GM12874 (cell line): Measurements from ENCODE around the gene SIL1.

ENCODE experiments used
- TF ChIP-seq, protein P1 (sequence below): IDR thresholded peaks from 2 replicates; pipeline ENCODE4 v1.5.1; 2011; ENCODE audit warnings: low read depth, mild to moderate bottlenecking, control low read depth, low read length, moderate library complexity; ENCODE audit not compliant: insufficient read depth

SIL1 gene

DNA sequence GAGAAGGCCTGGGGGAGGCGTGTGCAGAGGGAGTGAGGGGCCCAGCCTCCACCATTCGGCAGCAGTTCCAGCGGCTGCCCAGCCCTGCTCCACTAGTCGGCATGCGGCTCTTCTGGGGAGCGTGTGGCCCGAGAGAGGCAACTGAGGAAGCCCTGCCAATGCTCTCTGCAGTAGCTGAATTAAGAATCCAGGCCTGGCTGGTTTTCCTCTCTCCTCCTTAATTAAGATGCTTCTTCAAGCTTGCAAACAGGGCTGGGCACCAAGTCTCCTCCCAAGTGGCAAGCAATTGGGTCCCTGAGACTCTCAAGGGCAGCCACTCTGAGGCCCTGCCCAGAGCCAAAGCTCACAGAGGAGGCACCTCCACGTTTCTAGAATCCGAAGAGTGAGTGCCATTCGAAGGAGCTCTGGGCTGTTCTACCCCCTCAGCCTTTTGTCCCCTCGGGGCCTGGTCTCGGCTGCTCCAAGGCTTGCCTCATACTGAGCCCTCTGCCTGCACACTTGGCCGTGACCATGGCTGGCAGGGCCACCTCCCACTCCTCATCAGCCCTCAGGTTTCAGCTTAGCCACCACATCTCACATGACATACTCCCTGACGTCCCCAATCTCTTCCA lies 247.6 kb downstream of the SIL1 start:
- TF ChIP-seq, protein P1, sequence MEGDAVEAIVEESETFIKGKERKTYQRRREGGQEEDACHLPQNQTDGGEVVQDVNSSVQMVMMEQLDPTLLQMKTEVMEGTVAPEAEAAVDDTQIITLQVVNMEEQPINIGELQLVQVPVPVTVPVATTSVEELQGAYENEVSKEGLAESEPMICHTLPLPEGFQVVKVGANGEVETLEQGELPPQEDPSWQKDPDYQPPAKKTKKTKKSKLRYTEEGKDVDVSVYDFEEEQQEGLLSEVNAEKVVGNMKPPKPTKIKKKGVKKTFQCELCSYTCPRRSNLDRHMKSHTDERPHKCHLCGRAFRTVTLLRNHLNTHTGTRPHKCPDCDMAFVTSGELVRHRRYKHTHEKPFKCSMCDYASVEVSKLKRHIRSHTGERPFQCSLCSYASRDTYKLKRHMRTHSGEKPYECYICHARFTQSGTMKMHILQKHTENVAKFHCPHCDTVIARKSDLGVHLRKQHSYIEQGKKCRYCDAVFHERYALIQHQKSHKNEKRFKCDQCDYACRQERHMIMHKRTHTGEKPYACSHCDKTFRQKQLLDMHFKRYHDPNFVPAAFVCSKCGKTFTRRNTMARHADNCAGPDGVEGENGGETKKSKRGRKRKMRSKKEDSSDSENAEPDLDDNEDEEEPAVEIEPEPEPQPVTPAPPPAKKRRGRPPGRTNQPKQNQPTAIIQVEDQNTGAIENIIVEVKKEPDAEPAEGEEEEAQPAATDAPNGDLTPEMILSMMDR: no peak

DNA sequence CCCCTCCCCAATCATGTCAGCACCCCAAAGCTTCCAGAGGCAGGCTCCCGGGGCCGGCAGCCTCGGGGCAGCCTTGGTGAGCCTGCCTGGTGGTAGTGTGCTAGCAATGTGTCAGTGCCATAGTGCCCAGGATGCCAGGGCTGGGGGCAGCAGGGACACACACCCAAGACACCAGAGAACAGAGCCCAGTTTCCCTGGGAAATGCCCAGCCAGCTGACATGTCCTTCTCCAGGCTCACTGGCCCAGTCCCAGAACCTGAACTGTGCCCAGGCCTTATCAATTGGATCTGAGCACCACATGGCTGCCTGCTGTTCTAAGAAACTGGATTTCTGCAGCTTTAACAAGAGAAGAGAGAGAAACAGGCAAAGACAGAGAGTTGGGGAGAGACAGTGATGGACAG lies 248.2 kb downstream of the SIL1 start:
- TF ChIP-seq, protein P1: no peak

DNA sequence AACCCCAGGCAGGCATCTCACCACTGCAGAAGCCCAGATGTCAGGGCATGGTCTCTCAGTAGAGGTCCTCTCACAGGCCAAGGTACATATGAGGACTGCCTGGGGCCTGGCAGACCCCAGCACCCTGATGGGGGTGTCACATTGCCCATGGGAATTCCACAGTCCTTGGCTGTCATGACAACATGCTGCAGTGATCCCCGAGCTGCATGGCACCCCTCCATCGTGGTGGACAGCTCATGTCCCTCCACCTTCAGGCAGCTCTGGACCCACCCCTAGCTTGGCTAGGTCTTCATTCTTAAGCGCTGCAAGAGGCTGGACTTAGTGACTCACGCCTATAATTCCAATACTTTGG lies 249.0 kb downstream of the SIL1 start:
- TF ChIP-seq, protein P1: no peak

DNA sequence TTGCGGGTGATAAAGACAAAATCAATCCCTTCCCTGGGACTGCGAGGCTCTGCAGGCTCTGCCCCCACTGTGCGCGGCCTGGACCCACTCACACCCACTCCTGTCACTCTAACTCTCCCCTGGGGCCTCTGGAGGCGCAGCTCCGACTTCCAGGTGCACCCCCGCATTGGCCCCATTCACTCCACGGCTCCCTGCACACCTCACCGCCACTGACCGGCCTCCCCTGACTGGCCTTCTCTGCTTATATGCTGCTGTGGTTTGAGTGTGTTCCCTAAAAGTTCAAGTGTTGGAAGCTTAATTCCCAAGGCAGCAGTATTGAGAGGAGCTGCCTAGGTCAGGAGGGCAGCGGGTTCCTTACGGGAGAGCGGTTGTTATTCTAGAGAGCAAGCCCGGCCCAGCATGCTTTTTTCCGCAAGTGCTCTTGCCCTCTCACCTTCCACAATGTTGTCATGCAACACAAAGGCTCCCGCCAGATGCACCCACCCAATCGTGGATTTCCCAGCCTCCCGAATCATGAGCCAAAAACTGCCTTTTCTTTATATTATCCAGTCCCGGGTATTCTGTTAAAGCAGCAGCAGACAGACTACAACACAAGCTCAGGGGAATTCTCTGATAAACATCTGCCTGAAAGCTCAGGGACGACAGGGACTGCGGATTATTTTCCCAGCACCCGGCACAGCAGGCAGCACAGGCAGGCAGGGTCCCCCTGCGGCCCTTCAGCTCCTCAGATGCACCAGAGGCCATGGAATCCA lies 249.5 kb downstream of the SIL1 start:
- TF ChIP-seq, protein P1: no peak

DNA sequence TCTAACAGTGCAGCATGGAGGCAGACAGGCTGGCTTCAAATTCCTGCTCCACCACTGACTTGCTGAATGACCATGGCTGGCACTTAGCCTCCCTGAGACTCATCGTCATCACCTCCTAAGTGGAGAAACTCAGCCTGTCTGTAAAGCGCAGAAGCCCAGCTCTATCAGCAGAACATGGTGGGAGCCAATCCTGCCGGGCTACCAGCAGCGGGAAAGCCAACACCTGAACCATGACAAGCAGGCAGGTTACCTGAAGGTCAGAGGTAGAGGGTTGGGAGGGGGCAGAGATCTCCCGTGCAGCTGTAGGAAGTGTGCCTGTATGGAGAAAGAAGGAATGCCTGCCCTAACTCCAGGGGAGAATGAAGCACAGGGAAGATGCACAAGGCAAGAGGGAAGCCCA lies 250.4 kb downstream of the SIL1 start:
- TF ChIP-seq, protein P1: no peak

DNA sequence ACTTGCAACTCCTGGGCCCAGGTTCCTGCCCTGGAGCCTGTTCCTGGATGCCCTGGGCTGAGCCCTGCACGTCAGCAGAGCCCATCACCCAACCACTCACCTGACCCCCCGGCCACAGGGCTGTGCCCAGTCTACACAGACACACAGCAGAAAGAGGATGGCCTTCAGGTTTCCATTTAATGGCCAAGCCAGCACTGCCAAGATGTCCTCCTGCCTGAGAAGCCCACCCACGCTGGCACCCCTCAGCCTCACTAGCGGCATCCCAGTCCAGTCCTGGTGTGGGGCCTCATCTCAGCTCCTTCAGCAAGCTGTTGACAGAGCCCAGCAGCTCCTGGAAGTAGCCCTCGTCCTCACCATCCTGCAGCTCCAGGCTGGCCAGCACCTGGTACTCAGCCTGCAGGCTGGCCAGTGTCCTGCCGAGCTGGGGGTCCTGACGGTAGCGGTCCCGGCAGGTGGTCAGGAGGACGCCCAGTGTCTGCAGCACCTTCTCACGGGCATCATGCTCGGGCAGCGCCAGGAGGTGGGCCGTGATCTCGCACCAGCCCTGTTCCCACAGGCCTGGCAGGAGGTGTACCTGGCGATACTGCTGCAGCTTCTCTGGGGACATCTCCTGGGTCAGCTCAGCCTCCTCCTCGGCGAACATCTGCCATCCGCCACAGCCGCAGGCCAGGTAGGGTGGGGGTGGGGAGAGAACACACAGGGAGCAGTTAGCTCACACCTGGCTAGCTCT lies 251.2 kb downstream of the SIL1 start:
- TF ChIP-seq, protein P1: no peak

DNA sequence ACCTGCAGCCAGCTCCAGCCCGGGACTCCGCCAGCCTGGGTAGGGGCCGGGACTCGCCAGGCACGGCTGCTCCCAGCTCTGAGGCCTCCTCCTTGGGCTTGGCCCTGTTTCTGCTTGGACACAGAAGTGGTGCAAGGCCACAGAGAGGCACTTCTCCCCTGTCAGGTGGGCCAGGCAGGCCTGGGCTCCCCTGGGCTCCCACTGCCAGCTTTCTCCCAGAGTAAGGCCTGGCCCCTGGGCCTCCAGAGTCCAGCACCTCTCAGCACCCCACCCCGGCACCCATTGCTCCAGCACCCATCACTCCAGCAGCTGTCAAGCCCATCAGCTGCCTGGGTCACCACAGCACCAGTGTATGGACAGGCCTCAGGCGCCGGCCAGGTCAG lies 251.9 kb downstream of the SIL1 start:
- TF ChIP-seq, protein P1: no peak
